Small intestine (tissue), 7 donors: ENCODE measurements around the gene MYCBPAP. TPM values are rescaled to one million over a fixed set of nuclear protein-coding genes. Genes with fewer than 3 reads are reported as not detected.

Source experiments
- DNase-seq, 2 donors: peaks; one replicate each; pipeline versions ENCODE4 v3.0.0 to v3.0.0-alpha.2; 2013
- FAIRE-seq: peaks from 2 replicates; lab custom pipeline; 2012; peaks lifted over from hg19 to GRCh38; lab: Jason Lieb, UNC
- H3K27ac ChIP-seq, 3 donors: one replicate each; pipeline ENCODE4 v1.5.1; 2013; ENCODE audit warnings: low read length in 2 of 3, mild to moderate bottlenecking in 2 of 3, control low read depth in 1 of 3, inconsistent platforms in 1 of 3, low read depth in 1 of 3, moderate library complexity in 1 of 3
- H3K27me3 ChIP-seq, 3 donors: one replicate each; pipeline ENCODE4 v1.6.1; 2013; ENCODE audit warnings: low read length in 3 of 3, inconsistent platforms in 1 of 3; ENCODE audit not compliant: control insufficient read depth in 3 of 3, insufficient read depth in 3 of 3
- H3K36me3 ChIP-seq, 3 donors: one replicate each; pipeline ENCODE4 v1.6.1; 2013; ENCODE audit warnings: low read length in 3 of 3, inconsistent platforms in 1 of 3, low read depth in 1 of 3, mild to moderate bottlenecking in 1 of 3, moderate library complexity in 1 of 3; ENCODE audit not compliant: control insufficient read depth in 3 of 3, insufficient read depth in 2 of 3
- H3K4me1 ChIP-seq, 3 donors: one replicate each; pipeline ENCODE4 v1.6.1; 2013; ENCODE audit warnings: low read length in 2 of 3, inconsistent platforms in 1 of 3, low read depth in 1 of 3, mild to moderate bottlenecking in 1 of 3, moderate library complexity in 1 of 3; ENCODE audit not compliant: control insufficient read depth in 3 of 3, insufficient read depth in 2 of 3
- H3K4me3 ChIP-seq, 3 donors: one replicate each; pipeline ENCODE4 v1.5.1; 2013; ENCODE audit warnings: low read length in 3 of 3, control low read depth in 1 of 3, inconsistent platforms in 1 of 3, low read depth in 1 of 3, mild to moderate bottlenecking in 1 of 3, moderate library complexity in 1 of 3
- H3K9me3 ChIP-seq, 2 donors: one replicate each; pipeline ENCODE4 v1.6.1; 2013; ENCODE audit warnings: low read depth in 1 of 2, low read length in 1 of 2; ENCODE audit not compliant: control insufficient read depth in 2 of 2, insufficient read depth in 1 of 2
- WGBS, 3 donors: extraction: QIAGEN DNeasy Blood & Tissue Kit; methylation state at CpG; one replicate each; pipeline ENCODE4 v1.1.7; 2013; 5-methylcytosine and 5-hydroxymethylcytosine counted together
- polyA plus RNA-seq, 4 donors: library from polyadenylated mRNA; stranded (reverse) in 3 of 4; unstranded in 1 of 4; fragments of 200-250 nt in 3 of 4; fragments of 120-200 nt in 1 of 4; gene quantifications; one replicate each; pipeline versions ENCODE4 v1.2.1 to v1.2.3, GENCODE V29; 2013
- donor health status: healthy with polysubstance abuse.
- donor health status: control.
- donor health status: control.
- donor health status: Bipolar disorder and iron deficiency.
- donor health status: healthy.

Gene MYCBPAP
- polyA plus RNA-seq, 4 donors = 0.13 to 1.6 (median 0.45) TPM; not detected in 1

DNA sequence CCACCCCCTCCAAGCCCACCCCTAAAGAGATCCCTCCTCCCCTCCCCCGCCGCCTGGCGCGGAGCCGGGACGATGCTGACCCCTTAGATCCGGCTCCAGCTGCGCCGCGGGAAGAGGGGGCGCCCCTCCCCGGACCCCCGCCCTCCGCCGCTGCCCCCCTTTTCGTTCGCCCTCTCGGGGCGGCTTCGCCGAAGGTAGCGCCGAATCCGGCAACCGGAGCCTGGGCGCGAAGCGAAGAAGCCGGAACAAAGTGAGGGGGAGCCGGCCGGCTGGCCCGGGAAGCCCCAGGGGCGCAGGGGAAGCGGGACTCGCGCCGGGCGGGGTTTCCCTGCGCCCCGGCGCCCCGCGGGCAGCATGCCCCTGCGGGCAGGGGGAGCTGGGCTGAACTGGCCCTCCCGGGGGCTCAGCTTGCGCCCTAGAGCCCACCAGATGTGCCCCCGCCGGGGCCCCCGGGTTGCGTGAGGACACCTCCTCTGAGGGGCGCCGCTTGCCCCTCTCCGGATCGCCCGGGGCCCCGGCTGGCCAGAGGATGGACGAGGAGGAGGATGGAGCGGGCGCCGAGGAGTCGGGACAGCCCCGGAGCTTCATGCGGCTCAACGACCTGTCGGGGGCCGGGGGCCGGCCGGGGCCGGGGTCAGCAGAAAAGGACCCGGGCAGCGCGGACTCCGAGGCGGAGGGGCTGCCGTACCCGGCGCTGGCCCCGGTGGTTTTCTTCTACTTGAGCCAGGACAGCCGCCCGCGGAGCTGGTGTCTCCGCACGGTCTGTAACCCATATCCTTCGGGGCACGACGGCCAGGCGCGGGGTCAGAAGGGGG lies 52.9 kb downstream of the MYCBPAP start:
- Histone ChIP-seq H3K4me1 (peaks cover 0 to 26% (median 5%) of the 10 kb centered on the region in 3 donors), H3K9me3 (no peaks in the 10 kb centered on the region), H3K27me3 (peaks cover 0 to 81% (median 18%) of the 10 kb centered on the region in 3 donors), H3K36me3 (peaks cover 0 to 5% (median 0%) of the 10 kb centered on the region in 3 donors), H3K27ac (no peak overlapping the region), H3K4me3 (peak overlapping the region; percentile 33 to 49 (median 34))
- DNase-seq (peak in 1 of 2 donors; percentile 27), FAIRE-seq (no peak)
- 1 to 3% (median 2%) methylated on average over 49 to 88 of the region's 88 CpGs for WGBS, 3 donors

DNA sequence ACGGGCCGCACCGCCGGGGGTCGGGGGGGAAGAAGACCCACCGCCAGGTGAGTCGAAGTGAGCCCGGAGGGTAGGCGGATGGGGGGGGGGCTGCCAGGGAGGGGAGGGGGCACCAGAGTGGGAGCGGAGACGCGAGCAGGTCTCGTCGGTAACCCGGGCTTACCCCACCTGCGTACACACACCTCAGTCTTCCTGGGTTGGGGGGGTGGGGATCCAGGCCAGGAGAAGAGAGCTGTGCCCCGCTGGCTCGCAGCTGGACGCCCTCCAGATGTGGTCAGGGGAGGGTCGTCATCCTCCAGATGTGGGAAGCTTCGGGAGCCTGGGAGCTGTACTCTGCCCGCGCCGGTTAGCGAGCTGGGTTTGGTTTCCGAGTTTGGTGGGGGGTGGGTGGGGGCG lies 53.5 kb downstream of the MYCBPAP start:
- DNase-seq (peak in 1 of 2 donors; percentile 17), FAIRE-seq (no peak)
- no peaks in the 10 kb centered on the region for H3K9me3 ChIP-seq
- 1 to 2% (median 2%) methylated on average over 17 to 27 of the region's 27 CpGs for WGBS, 3 donors
- H3K27me3 ChIP-seq = peaks cover 0 to 87% (median 21%) of the 10 kb centered on the region in 3 donors
- no peak overlapping the region for H3K27ac ChIP-seq
- H3K36me3 ChIP-seq = peaks cover 0 to under 1% (median 0%) of the 10 kb centered on the region in 3 donors
- H3K4me1 ChIP-seq = peaks cover 0 to 26% (median 5%) of the 10 kb centered on the region in 3 donors
- H3K4me3 ChIP-seq = peak overlapping the region in 2 of 3 donors; percentile 34 to 49

DNA sequence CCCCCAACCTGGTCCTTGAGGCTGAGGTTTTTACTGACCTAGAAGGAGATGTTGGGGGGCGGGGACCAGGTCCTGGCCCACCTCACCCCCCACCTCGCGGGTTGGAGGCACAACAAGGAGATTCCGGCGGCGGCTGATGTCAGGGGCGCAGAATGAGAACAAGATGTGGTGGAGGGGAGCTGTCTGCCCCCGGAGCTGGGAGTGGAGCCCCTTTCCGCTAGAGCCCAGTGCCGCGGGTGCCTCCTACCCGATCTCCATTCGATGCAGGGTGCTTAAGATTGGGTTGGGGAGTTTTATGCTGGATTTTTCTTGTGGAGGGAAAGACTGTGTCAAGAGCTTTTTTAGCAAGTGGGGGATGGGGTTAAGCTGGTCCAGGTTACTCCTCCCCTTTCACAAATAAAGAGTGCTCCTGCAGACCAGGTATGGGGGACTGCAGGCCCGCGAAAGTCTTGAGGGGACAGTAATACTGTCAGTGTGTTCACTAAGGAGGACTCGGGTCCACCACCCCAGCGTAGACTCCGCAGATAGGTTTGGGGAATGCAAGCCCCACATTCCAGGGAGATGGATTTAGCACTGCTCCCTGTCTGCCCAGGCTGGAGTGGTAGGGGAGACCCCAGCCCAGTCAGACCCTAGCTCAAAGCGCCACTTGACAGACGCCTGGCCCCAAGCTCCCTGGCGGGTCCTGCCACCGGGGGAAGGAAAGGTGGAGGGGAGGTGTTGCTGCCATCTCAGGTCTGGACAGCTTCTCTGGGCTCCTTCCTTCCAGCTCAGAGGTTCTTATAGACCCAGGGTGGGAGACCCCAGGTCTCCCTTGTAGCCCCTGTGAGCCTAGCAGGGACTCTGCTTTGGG lies 54.2 kb downstream of the MYCBPAP start:
- 16 to 21% (median 19%) methylated on average over 22 of the region's 22 CpGs for WGBS, 3 donors
- Histone ChIP-seq H3K36me3 (no peaks in the 10 kb centered on the region), H3K4me3 (peak overlapping the region in 1 of 3 donors; percentile 20), H3K4me1 (peaks cover 0 to 26% (median 5%) of the 10 kb centered on the region in 3 donors), H3K9me3 (no peaks in the 10 kb centered on the region), H3K27ac (no peak overlapping the region), H3K27me3 (peaks cover 0 to 92% (median 21%) of the 10 kb centered on the region in 3 donors)
- DNase-seq (peak in 1 of 2 donors; percentile 27), FAIRE-seq (no peak)

DNA sequence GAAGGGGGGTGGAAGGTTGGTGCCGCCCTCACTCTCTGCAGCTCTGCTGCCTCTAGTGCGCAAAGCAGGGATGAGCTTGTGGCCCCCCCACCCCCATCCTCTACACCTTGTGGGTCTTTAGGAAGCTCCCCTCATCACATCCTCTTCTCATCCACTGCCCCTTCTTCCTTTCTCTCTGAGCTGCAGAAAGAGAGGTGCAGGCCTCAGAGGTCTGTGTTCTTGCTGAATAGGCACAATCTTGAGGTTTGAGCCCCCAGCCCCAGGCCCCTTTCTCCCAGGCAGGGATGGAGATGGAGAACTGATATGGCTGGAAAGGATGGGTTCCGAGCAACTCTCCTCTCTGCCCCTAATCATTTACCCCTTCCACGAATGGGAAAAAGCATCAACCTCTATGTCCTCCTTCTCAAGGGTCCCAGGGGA lies 54.9 kb downstream of the MYCBPAP start:
- H3K36me3 ChIP-seq = no peaks in the 10 kb centered on the region
- peaks cover 0 to 26% (median 5%) of the 10 kb centered on the region in 3 donors for H3K4me1 ChIP-seq
- WGBS, 3 donors = 55 to 61% (median 58%) methylated on average over 4 of the region's 4 CpGs
- H3K4me3 ChIP-seq = no peak overlapping the region
- H3K9me3 ChIP-seq = no peaks in the 10 kb centered on the region
- H3K27ac ChIP-seq = no peak overlapping the region
- H3K27me3 ChIP-seq = peaks cover 0 to 88% (median 21%) of the 10 kb centered on the region in 3 donors
- FAIRE-seq (no peak), DNase-seq (no peak)

DNA sequence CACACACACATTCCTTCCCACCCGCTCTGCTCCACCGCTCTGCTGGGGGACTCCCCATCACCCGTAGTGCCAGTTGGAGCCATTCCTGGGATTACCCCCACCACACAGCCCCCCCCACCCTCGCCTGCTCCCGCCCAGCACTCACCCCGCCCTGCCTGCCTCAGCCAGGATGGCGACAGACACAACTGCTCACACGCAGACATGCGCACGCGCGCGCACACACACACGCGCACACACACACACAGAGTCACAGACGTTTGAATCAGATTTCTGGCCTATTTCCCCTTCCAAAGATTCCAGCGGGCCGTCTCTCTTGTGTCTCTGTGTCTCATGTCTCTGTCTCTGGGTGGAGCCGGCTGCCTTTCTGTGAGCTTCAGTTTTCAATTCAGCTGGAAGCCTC lies 56.7 kb downstream of the MYCBPAP start:
- WGBS, 3 donors = 21 to 24% (median 22%) methylated on average over 19 of the region's 19 CpGs

DNA sequence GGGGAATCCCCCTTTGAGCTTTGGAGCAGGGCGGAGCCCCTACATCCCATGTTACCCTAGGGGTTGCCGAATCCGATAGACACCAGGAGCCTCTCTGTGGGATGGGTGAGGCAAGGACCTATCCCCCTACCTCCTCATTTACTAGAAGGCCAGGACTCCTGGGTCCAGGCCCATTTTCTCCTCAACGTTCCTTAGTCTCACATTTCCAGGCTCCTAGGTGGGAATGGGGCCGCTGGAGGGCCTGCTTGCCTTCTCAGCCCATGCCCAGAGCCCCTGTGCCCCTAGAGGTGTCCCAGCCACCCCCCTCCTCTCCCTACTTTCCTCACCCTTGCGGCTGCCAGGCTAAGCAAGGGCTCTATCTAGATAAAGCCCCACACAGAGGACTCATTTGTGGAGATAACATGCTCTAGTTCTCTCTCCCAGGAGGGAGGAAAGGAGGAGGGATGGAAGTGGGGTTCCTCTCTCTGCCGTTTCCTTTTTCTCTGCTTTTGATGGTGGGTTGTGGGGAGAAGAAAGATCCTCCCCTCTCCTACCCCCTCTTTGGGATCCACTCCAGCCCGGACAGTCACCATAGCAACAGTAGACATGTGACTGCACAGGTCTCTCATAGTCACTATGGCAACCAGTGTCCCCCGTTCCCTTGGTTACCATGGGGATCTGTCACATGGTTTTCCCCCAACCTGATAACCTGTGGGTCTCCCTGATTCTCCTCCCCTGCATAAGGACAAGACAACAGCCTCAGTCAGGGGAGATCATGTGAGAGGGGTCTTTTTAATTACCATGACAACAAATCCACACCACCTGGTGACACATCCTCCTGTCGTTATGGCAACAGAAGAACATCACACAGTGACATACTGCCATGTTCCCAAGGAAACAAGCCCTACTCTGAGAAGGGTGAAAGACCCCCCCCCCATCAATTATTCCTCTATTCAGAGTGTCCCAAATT lies 57.4 kb downstream of the MYCBPAP start:
- no peak for FAIRE-seq
- Histone ChIP-seq H3K9me3 (no peaks in the 10 kb centered on the region), H3K27me3 (peaks cover 0 to 71% (median 17%) of the 10 kb centered on the region in 3 donors), H3K4me1 (peaks cover 0 to 10% (median 0%) of the 10 kb centered on the region in 3 donors), H3K4me3 (no peak overlapping the region), H3K27ac (peak overlapping the region in 1 of 3 donors; percentile 28), H3K36me3 (no peaks in the 10 kb centered on the region)
- WGBS, 3 donors = 25 to 38% (median 36%) methylated on average over 10 of the region's 10 CpGs
- DNase-seq = peak in 1 of 2 donors; percentile 17

More for the DNA sequence above, 56.7 kb downstream of the MYCBPAP start:
- H3K4me3 ChIP-seq = no peak overlapping the region
- H3K9me3 ChIP-seq = no peaks in the 10 kb centered on the region
- peaks cover 0 to 14% (median 4%) of the 10 kb centered on the region in 3 donors for H3K4me1 ChIP-seq
- no peaks in the 10 kb centered on the region for H3K36me3 ChIP-seq
- peak in 1 of 2 donors; percentile 36 for DNase-seq
- peak overlapping the region in 1 of 3 donors; percentile 65 for H3K27ac ChIP-seq
- no peak for FAIRE-seq
- H3K27me3 ChIP-seq = peaks cover 0 to 76% (median 17%) of the 10 kb centered on the region in 3 donors

DNA sequence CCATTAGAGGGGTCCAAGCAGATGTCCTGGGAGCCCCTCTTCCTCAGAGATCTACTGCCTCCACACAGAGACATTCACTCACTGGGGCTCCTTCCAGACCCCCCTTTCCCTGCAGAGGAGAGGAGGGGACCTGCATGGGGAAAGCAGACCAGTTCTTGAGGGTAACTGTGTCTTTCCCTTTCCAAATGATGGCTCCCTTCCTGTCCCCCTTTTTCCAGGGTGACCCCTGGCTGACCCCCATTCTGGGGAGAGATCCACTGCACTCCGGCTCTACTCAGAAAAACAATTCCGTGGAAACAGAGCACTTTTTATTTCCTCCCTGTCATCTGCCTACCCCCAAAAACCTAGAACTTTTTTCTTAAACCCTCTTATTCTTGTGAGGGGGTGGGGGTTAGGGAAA lies 58.6 kb downstream of the MYCBPAP start:
- no peak for DNase-seq
- no peaks in the 10 kb centered on the region for H3K9me3 ChIP-seq
- H3K4me3 ChIP-seq = no peak overlapping the region
- no peak overlapping the region for H3K27ac ChIP-seq
- H3K36me3 ChIP-seq = no peaks in the 10 kb centered on the region
- FAIRE-seq = no peak
- H3K4me1 ChIP-seq = peaks cover 0 to 10% (median 0%) of the 10 kb centered on the region in 3 donors
- peaks cover 0 to 62% (median 17%) of the 10 kb centered on the region in 3 donors for H3K27me3 ChIP-seq
- 44 to 79% (median 63%) methylated on average over 2 of the region's 2 CpGs for WGBS, 3 donors
